ENCODE data around the gene CDKN2AIPNL.

DNA sequence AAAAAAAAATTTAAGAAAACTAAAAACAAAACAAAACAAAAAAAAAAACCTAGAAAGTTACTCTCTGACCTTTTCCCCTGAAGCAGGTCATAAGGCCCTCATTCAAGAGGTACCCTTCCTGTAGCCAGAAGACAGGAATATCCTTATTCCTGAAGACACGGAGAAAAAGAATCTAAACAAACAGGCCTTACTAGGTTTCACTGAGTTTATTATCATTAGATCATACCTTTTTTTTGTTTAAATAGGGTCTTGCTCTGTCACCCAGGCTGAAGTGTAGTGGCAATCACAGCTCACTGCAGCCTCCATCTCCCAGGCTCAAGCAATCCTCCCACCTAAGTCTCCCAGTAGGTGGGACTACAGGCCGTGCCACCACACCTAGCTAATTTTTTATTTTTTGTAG lies 11.7 kb upstream of the CDKN2AIPNL start:
- TF ChIP-seq POLR2AphosphoS5 (IDR thresholded peaks at IDR 0.05; ENCODE audit: low read depth, low read length) (no peak), CTCF (IDR thresholded peaks at IDR 0.05) (no peak), YY1 (IDR thresholded peaks at IDR 0.05; ENCODE audit: low read depth) (no peak), EP300 (IDR thresholded peaks at IDR 0.05; ENCODE audit: borderline replicate concordance in 1 of 2, low read depth in 1 of 2, low read length in 1 of 2) (no peak), FOXM1 (IDR thresholded peaks at IDR 0.05; ENCODE audit: low read depth) (no peak), EZH2phosphoT487 (IDR thresholded peaks at IDR 0.05; ENCODE audit: borderline replicate concordance, low read depth) (no peak), REST (IDR thresholded peaks at IDR 0.05; ENCODE audit: low read depth, low read length) (no peak), GABPA (IDR thresholded peaks at IDR 0.05; ENCODE audit: low read depth) (no peak), MXI1 (IDR thresholded peaks at IDR 0.05; ENCODE audit: low read depth, low read length) (no peak)
- TF ChIP-seq, protein P1, sequence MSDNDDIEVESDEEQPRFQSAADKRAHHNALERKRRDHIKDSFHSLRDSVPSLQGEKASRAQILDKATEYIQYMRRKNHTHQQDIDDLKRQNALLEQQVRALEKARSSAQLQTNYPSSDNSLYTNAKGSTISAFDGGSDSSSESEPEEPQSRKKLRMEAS (IDR thresholded peaks at IDR 0.05; ENCODE audit: low read depth): no peak

Measured in SK-N-SH (cell line).